Gastrocnemius medialis (tissue), 4 donors: ENCODE results near the gene MMP28.

Experiments
- POLR2A ChIP-seq, 2 donors: fragments of 450-650 bp; IDR thresholded peaks; one replicate each; pipeline ENCODE4 v1.6.1; 2017; ENCODE audit warnings: antibody characterized with exemption in 2 of 2, mild to moderate bottlenecking in 2 of 2, moderate library complexity in 2 of 2
- TF ChIP-seq, protein P1 (sequence below), 5 experiments: fragments of 450-650 bp in 3 of 5; fragments of 200-600 bp in 2 of 5; sonication (generic) in 2 of 5; IDR thresholded peaks in 4 of 5; conservative IDR thresholded peaks in 1 of 5; 1 replicate in 4 of 5; 2 replicates in 1 of 5; pipeline ENCODE4 v1.5.1; 2016 to 2019; ENCODE audit warnings: antibody characterized with exemption in 5 of 5, mild to moderate bottlenecking in 3 of 5, moderate library complexity in 3 of 5

DNA sequence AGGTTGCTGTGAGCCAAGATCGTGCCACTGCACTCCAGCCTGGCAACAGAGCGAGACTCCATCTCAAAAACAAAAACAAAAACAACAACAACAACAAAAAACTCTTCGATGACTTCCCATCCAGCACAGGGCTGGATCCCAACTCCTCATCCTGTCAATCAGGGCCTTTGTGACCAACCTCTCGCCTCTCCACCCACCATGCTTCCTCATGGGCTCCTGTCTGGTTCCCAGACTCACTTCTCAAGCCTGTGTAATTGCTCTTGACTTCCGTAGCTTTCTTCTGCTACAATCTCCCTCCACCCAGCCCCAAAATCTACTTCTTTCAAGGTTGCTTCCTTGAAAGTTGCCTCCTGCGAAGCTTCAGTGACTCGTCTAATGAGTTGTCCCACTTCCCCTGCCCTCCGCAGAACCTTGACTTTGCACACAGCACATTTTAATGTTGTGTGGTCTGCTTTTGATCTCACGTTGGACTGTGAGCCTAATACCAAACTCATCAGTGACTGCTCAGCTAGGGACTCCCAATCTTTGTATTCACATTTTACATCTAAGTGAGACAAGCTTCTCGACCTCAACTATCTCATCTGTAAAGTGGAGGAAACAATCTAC is 64.9 kb downstream of the MMP28 start:
- TF ChIP-seq, protein P1, sequence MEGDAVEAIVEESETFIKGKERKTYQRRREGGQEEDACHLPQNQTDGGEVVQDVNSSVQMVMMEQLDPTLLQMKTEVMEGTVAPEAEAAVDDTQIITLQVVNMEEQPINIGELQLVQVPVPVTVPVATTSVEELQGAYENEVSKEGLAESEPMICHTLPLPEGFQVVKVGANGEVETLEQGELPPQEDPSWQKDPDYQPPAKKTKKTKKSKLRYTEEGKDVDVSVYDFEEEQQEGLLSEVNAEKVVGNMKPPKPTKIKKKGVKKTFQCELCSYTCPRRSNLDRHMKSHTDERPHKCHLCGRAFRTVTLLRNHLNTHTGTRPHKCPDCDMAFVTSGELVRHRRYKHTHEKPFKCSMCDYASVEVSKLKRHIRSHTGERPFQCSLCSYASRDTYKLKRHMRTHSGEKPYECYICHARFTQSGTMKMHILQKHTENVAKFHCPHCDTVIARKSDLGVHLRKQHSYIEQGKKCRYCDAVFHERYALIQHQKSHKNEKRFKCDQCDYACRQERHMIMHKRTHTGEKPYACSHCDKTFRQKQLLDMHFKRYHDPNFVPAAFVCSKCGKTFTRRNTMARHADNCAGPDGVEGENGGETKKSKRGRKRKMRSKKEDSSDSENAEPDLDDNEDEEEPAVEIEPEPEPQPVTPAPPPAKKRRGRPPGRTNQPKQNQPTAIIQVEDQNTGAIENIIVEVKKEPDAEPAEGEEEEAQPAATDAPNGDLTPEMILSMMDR (IDR thresholded peaks at IDR 0.05 in 4 of 5, conservative IDR thresholded peaks at IDR 0.05 in 1 of 5), result no peak
- TF ChIP-seq POLR2A (IDR thresholded peaks at IDR 0.05), result no peak
